ENCODE results near the gene RHNO1. TPM values are rescaled to one million over a fixed set of nuclear protein-coding genes. Genes with fewer than 3 reads are reported as not detected.

The RHNO1 gene
- total RNA-seq, 1 donor from 2014 or later = 3.6 TPM

DNA sequence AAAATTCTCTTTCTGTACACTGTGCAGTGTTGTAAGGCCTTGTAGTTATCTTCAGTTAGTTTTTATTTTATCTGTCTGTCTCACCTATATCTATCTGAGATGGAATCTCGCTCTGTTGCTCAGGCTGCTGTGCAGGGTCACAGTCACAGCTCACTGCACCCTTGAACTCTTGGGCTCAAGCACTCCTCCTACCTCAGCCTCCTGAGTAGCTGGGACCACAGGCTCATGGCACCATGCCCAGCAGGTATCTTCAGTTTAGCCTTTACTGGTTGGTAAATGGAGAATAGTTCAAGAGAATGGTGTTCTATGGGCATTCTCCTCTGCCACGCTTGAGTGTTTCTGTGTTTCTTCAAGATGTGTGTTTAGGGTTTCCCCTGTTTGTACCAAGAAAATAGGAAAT is 27.2 kb downstream of the RHNO1 start:
- Histone ChIP-seq H3K9me3 (replicated peaks) (no peaks in the 10 kb centered on the region), H3K4me3 (no peak overlapping the region), H3K36me3 (no peaks in the 10 kb centered on the region), H3K4me1 (peaks cover 15% of the 10 kb centered on the region), H3K27ac (replicated peaks) (no peak overlapping the region), H3K27me3 (ENCODE audit: low read depth) (no peaks in the 10 kb centered on the region)
- no peak for DNase-seq
- TF ChIP-seq, protein P1, sequence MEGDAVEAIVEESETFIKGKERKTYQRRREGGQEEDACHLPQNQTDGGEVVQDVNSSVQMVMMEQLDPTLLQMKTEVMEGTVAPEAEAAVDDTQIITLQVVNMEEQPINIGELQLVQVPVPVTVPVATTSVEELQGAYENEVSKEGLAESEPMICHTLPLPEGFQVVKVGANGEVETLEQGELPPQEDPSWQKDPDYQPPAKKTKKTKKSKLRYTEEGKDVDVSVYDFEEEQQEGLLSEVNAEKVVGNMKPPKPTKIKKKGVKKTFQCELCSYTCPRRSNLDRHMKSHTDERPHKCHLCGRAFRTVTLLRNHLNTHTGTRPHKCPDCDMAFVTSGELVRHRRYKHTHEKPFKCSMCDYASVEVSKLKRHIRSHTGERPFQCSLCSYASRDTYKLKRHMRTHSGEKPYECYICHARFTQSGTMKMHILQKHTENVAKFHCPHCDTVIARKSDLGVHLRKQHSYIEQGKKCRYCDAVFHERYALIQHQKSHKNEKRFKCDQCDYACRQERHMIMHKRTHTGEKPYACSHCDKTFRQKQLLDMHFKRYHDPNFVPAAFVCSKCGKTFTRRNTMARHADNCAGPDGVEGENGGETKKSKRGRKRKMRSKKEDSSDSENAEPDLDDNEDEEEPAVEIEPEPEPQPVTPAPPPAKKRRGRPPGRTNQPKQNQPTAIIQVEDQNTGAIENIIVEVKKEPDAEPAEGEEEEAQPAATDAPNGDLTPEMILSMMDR (IDR thresholded peaks at IDR 0.05; ENCODE audit: borderline replicate concordance) = no peak
- intact Hi-C loops (cut with micrococcal nuclease) = no loop called here

DNA sequence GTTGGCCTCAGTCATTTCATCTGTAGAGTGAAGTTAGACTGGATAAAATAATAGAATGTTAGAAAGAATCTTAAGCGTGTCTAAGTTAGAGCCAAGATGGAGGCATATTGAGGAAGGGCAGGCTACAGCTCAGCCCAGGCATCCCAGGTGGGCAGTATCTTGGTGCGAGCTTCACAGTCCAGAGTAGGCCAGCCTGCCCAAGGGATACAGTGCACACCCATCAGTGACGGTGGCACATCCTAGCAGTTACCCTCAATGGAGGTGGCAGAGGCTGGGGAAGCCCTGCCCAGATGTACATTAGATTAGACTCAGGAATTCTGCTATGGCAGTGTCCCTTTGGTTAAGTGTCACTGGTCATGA is 35.2 kb downstream of the RHNO1 start:
- no peak overlapping the region for H3K4me3 ChIP-seq
- H3K36me3 ChIP-seq = peaks cover 49% of the 10 kb centered on the region
- intact Hi-C loops (cut with micrococcal nuclease) = no loop called here
- no peaks in the 10 kb centered on the region for H3K9me3 ChIP-seq (replicated peaks)
- TF ChIP-seq, protein P1 (IDR thresholded peaks at IDR 0.05; ENCODE audit: borderline replicate concordance) = no peak
- no peaks in the 10 kb centered on the region for H3K27me3 ChIP-seq (ENCODE audit: low read depth)
- no peak overlapping the region for H3K27ac ChIP-seq (replicated peaks)
- H3K4me1 ChIP-seq = no peaks in the 10 kb centered on the region
- no peak for DNase-seq

DNA sequence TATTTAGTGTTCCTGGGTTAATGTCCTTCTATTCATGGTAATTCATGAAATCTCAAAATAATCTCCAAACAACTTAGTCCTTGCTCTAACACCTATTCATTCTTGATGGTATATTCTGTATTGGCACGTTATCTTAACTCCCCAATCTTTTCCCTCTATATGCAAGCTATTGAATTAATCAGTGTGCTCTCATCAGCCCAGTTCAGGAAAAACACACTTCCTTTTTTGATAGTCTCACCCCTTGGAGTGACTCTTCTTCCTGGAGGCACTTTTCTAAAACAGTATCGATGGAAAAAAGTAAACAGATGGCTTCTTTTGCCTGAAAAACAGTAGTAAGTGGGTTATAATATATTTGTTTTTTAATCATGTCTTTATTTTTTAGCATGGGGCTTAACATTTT is 42.2 kb downstream of the RHNO1 start:
- Histone ChIP-seq H3K4me3 (no peak overlapping the region), H3K27me3 (ENCODE audit: low read depth) (no peaks in the 10 kb centered on the region), H3K4me1 (peaks cover 2% of the 10 kb centered on the region), H3K27ac (replicated peaks) (no peak overlapping the region), H3K9me3 (replicated peaks) (no peaks in the 10 kb centered on the region), H3K36me3 (peaks cover 57% of the 10 kb centered on the region)
- TF ChIP-seq, protein P1 (IDR thresholded peaks at IDR 0.05; ENCODE audit: borderline replicate concordance) = no peak
- no peak for DNase-seq
- intact Hi-C loops (cut with micrococcal nuclease) = no loop called here

DNA sequence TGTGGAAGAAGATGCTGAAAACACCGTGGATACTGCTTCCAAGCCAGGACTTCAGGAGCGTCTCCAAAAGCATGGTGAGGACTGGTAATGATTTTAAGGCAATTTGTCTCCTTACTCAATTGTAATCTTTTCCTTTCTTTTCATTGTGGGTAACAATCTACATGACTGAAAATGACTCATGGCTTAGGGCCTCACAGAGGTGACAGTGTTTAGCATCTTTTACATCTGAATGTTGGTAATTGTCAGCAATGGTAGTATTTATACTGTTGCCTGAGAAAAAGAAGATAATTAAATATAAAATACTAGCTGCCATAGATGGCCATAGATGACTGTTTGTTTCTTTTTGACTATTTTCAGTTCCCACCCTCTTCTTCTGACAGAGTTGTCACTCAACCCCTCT is 45.3 kb downstream of the RHNO1 start:
- no peak for DNase-seq
- Histone ChIP-seq H3K4me1 (peaks cover 3% of the 10 kb centered on the region), H3K4me3 (no peak overlapping the region), H3K36me3 (peaks cover 67% of the 10 kb centered on the region), H3K9me3 (replicated peaks) (no peaks in the 10 kb centered on the region), H3K27me3 (ENCODE audit: low read depth) (no peaks in the 10 kb centered on the region), H3K27ac (replicated peaks) (no peak overlapping the region)
- intact Hi-C loops (cut with micrococcal nuclease) = no loop called here
- TF ChIP-seq, protein P1 (IDR thresholded peaks at IDR 0.05; ENCODE audit: borderline replicate concordance) = no peak

DNA sequence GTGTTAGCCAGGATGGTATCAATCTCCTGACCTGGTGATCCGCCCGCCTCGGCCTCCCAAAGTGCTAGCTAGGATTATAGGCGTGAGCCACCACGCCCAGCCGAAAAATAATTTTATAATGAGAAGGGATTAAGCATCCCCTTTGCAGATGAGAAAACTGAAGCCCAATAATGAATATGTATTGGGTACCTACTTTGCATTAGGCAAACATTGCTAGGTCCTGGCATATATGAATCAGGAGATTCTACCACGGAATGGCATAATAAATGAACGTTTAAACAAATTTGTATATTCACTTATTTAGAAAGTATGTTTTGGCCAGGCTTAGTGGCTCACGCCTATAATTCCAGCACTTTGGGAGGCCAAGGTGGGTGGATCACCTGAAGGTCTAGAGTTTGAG is 46.0 kb downstream of the RHNO1 start:
- no peak for DNase-seq
- Histone ChIP-seq H3K4me3 (no peak overlapping the region), H3K4me1 (peaks cover 3% of the 10 kb centered on the region), H3K27ac (replicated peaks) (no peak overlapping the region), H3K36me3 (peaks cover 72% of the 10 kb centered on the region), H3K27me3 (ENCODE audit: low read depth) (no peaks in the 10 kb centered on the region), H3K9me3 (replicated peaks) (no peaks in the 10 kb centered on the region)
- TF ChIP-seq, protein P1 (IDR thresholded peaks at IDR 0.05; ENCODE audit: borderline replicate concordance) = no peak
- intact Hi-C loops (cut with micrococcal nuclease) = no loop called here

DNA sequence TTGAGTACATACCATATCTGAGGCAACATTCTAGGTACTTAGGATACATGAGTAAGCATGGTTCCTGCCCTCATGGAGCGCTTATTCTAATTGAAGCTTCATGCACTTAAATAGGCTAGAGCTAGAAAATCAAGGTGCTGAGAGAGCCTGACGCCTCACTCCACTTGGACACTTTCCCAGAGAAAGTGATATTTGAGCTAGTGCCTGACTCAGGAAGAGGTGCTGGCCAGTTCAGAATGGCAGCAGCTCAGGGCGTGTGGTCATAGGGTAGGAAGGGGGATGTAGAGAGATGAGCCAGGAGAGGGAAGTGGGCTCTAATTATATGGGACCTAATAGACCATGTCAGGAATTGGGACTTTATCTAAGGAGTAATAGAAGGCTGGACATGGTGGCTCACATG is 47.0 kb downstream of the RHNO1 start:
- TF ChIP-seq, protein P1 (IDR thresholded peaks at IDR 0.05; ENCODE audit: borderline replicate concordance) = no peak
- H3K27me3 ChIP-seq (ENCODE audit: low read depth) = no peaks in the 10 kb centered on the region
- H3K36me3 ChIP-seq = peaks cover 80% of the 10 kb centered on the region
- intact Hi-C loops (cut with micrococcal nuclease) = no loop called here
- H3K4me1 ChIP-seq = peaks cover 3% of the 10 kb centered on the region
- no peaks in the 10 kb centered on the region for H3K9me3 ChIP-seq (replicated peaks)
- no peak overlapping the region for H3K27ac ChIP-seq (replicated peaks)
- H3K4me3 ChIP-seq = no peak overlapping the region
- DNase-seq = no peak

Data from left ventricle myocardium inferior (tissue), 1 donor.